Activated CD4-positive, alpha-beta memory T cell treated with anti-CD3 and anti-CD28 coated beads for 36 hours (primary cell): ENCODE results near the gene ARHGAP11A. TPM values are rescaled to one million over a fixed set of nuclear protein-coding genes. Genes with fewer than 3 reads are reported as not detected.
A peak's percentile ranks its signal among the peaks of the same experiment; 100 is the strongest.
"Not testable (repeated sequence)": the region's sequence is repeated elsewhere in the genome, so short reads cannot be mapped to it uniquely, and the experiment has no call there.

Experiments
- CTCF ChIA-PET: fragments of 350-600 bp; sonication (Branson Sonifier 250); formaldehyde crosslinking; loops from one replicate; lab custom pipeline; 2021; ENCODE audit warnings: antibody characterized with exemption, inconsistent platforms; lab: Charles Lee
- POLR2A ChIA-PET: fragments of 350-600 bp; sonication (Branson Sonifier 250); formaldehyde crosslinking; loops from one replicate; lab custom pipeline; 2021; ENCODE audit warnings: antibody characterized with exemption; lab: Charles Lee
- DNase-seq: peaks from one replicate; pipeline ENCODE4 v3.0.0-alpha.2; 2020
- H3K27ac Mint-ChIP-seq: one replicate; pipeline ENCODE4 v1.8.0; 2021; ENCODE audit warnings: mixed read lengths
- H3K27me3 Mint-ChIP-seq: one replicate; pipeline ENCODE4 v1.8.0; 2021; ENCODE audit warnings: mixed read lengths
- H3K36me3 Mint-ChIP-seq: one replicate; pipeline ENCODE4 v1.8.0; 2021; ENCODE audit warnings: mixed read lengths
- H3K4me1 Mint-ChIP-seq: one replicate; pipeline ENCODE4 v1.8.0; 2021; ENCODE audit warnings: low read depth, mixed read lengths
- H3K4me3 Mint-ChIP-seq: one replicate; pipeline ENCODE4 v1.8.0; 2021; ENCODE audit warnings: mild to moderate bottlenecking, mixed read lengths
- H3K9me3 Mint-ChIP-seq: one replicate; pipeline ENCODE4 v1.8.0; 2021; ENCODE audit warnings: mixed read lengths
- intact Hi-C: fragments of 100-400 bp; cut with micrococcal nuclease; formaldehyde crosslinking; loops from one replicate; pipeline ENCODE4 v1.15.1; 2023
- total RNA-seq, 2 experiments: library from RNA; stranded (reverse); gene quantifications; one replicate each; pipeline ENCODE4 v1.2.3, GENCODE V29; 2021

ARHGAP11A gene, protein sequence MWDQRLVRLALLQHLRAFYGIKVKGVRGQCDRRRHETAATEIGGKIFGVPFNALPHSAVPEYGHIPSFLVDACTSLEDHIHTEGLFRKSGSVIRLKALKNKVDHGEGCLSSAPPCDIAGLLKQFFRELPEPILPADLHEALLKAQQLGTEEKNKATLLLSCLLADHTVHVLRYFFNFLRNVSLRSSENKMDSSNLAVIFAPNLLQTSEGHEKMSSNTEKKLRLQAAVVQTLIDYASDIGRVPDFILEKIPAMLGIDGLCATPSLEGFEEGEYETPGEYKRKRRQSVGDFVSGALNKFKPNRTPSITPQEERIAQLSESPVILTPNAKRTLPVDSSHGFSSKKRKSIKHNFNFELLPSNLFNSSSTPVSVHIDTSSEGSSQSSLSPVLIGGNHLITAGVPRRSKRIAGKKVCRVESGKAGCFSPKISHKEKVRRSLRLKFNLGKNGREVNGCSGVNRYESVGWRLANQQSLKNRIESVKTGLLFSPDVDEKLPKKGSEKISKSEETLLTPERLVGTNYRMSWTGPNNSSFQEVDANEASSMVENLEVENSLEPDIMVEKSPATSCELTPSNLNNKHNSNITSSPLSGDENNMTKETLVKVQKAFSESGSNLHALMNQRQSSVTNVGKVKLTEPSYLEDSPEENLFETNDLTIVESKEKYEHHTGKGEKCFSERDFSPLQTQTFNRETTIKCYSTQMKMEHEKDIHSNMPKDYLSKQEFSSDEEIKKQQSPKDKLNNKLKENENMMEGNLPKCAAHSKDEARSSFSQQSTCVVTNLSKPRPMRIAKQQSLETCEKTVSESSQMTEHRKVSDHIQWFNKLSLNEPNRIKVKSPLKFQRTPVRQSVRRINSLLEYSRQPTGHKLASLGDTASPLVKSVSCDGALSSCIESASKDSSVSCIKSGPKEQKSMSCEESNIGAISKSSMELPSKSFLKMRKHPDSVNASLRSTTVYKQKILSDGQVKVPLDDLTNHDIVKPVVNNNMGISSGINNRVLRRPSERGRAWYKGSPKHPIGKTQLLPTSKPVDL
- total RNA-seq: 100 to 1,000 TPM; 112 to 122 TPM

DNA sequence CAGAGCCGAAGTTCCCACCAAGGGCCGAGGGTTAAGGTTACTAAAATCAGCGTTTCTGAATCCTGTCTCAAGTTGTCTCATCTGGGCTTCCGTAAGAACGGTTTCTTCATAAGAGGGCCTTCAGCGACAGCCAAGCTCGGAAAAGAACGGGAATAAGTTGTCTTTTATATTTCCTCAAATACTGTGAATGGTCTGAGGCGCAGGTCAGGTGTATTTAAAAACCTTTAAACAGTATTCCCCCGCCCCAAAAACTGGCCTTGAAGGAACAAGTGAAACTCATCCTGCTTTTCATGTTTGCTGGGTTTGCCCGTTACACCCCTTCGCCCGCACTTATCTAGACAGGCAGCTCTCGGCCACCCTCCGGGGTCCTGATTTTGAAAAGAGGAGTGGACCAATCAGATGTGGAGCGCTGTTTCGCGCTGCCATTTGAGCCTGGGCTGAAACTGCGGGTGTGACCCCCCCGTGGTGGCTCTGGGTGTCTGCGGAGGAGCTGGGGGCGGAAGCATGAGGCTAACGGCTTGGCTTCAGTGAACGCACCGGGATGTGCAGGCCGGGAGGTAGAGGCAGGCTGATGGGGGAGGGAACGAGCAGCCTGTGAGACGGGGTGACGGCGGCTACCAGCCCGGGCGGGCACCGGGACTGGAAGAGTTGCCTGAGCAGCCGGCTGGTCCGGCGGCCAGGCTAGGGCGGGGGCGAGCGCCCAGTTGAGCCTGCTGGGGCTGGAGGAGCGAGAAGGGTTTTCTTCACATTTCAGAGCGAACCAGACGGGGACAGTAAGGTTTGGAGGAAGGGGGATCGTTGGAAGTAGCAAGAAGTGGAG is at the start of gene ARHGAP11A:
TSS of gene ARHGAP11A (plus strand) at position 454 of the 820 bp plus-strand sequence. CDS start 708 bp downstream, outside the sequence.
- peaks cover 14% of the 10 kb centered on the region for H3K4me1 Mint-ChIP-seq
- POLR2A ChIA-PET: not testable (repeated sequence)

DNA sequence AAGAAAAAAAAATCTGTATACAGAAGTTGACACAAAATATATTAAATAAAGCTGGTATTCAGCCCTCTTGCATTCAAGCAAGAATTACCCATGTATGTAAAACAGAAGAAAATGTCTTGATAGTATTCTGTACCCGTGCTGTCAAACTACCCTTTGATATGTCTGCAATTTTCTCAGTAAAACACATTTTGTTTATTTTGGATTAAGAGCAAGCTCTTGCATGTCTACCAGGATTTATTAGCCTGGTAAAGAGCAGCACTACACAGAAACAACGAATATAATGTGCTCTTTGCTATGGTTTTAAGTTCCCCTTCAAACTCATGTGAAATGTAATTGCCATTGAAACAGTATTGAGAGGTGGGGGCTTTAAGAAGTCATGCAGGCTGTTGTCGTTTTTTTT is 46.3 kb upstream of the ARHGAP11A start:
- intact Hi-C loops: not testable (repeated sequence)

More for the DNA sequence above, at the start of gene ARHGAP11A:
- Mint-ChIP-seq H3K36me3 (peaks cover 20% of the 10 kb centered on the region), H3K27ac (peak within 1 kb of the TSS; percentile 93), H3K4me3 (peak within 1 kb of the TSS; percentile 88)
- CTCF ChIA-PET, H3K27me3 Mint-ChIP-seq, H3K9me3 Mint-ChIP-seq, intact Hi-C loops: not testable (repeated sequence)
- peak; percentile 94 for DNase-seq

DNA sequence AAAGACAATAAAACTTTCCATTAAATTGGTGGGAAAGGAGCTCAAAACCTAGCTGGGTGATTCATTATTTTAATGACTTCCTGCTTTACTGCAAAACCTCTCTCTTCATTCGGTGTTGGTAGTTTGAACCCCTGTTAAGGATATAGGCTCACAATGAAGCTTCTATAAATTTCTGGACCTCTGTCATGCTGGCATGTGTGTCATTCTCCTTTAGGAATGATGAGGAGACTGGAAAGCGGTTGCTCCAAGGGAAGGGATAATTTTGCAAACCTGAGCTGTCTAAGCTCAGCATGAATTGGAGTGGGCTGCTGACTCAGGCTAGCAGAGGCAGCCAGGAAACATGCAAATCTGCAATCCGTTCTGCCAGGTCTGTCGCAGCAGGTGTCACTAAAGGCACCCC is 36.8 kb upstream of the ARHGAP11A start:
- H3K9me3 Mint-ChIP-seq, intact Hi-C loops, H3K27me3 Mint-ChIP-seq, CTCF ChIA-PET, H3K36me3 Mint-ChIP-seq, H3K4me1 Mint-ChIP-seq, H3K27ac Mint-ChIP-seq, DNase-seq, H3K4me3 Mint-ChIP-seq, POLR2A ChIA-PET: not testable (repeated sequence)

More for the DNA sequence above, 46.3 kb upstream of the ARHGAP11A start:
- H3K4me3 Mint-ChIP-seq, H3K36me3 Mint-ChIP-seq, H3K4me1 Mint-ChIP-seq, CTCF ChIA-PET, H3K27ac Mint-ChIP-seq, H3K9me3 Mint-ChIP-seq, POLR2A ChIA-PET, DNase-seq, H3K27me3 Mint-ChIP-seq: not testable (repeated sequence)

DNA sequence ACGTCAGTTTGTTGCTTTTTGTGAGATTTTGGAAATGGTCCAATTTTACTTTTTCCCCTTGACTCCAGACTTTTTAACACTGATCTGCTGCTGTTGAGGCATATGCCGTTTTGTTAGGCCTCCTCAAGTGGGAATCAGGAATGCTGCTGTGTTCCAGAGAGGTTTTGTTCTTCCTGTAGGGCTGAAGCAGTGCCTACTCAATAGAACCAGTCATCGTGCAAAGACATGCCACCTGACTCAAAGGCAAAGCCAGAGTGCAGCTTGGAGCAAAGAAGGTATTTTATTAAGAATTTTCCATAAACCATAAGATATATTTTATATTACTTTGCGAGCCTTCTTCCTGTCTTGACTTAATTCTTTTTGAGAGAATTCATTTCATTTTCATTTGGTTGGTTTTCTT is 29.5 kb upstream of the ARHGAP11A start:
- intact Hi-C loops, H3K36me3 Mint-ChIP-seq, DNase-seq, H3K27ac Mint-ChIP-seq, CTCF ChIA-PET, POLR2A ChIA-PET, H3K9me3 Mint-ChIP-seq, H3K4me3 Mint-ChIP-seq, H3K4me1 Mint-ChIP-seq, H3K27me3 Mint-ChIP-seq: not testable (repeated sequence)

DNA sequence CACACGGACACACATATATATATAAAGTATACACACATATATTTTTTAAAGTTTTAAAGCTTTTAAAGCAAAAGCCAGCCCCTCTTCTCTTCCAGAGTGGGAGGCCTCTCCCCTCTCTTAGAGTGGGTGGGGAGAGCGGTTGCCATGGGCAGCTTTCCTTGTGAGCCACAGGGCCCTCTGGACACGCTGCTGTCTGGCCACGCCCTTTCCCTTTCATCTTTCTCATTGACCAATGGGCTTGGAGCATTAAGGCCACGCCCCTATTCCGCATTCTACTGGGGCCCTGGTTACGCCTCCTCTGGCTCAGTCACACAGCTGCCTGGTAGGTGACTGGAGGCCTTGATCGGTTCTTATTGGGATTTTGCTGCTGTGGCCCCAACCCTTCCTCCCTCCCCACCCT is 22.2 kb upstream of the ARHGAP11A start, which contains the start of gene GOLGA8N:
TSS of gene GOLGA8N (plus strand) at position 306 of the 400 bp plus-strand sequence.
- H3K27ac Mint-ChIP-seq, POLR2A ChIA-PET, H3K27me3 Mint-ChIP-seq, DNase-seq, H3K9me3 Mint-ChIP-seq, H3K4me1 Mint-ChIP-seq, H3K36me3 Mint-ChIP-seq, intact Hi-C loops, H3K4me3 Mint-ChIP-seq, CTCF ChIA-PET: not testable (repeated sequence)

DNA sequence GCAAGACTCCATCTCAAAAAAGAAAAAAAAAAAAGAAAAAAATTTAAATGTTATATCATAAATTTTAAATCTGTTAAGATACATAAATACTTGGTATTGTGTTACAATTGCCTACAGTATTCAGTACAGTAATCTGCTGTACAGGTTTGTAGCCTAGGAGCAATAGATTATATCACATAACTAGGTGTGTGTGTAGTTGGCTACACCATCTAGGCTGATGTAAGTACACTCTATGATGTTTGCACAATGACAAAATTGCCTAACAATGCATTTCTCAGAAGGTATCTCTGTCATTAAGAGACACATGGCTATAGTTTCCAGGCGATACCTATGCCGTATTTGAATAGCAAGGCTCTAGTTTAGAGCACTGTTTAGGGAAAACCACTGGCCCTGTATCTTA is 5.8 kb upstream of the ARHGAP11A start:
- CTCF ChIA-PET, H3K9me3 Mint-ChIP-seq, H3K4me1 Mint-ChIP-seq, intact Hi-C loops, H3K27ac Mint-ChIP-seq, H3K36me3 Mint-ChIP-seq, H3K27me3 Mint-ChIP-seq, DNase-seq, H3K4me3 Mint-ChIP-seq, POLR2A ChIA-PET: not testable (repeated sequence)

DNA sequence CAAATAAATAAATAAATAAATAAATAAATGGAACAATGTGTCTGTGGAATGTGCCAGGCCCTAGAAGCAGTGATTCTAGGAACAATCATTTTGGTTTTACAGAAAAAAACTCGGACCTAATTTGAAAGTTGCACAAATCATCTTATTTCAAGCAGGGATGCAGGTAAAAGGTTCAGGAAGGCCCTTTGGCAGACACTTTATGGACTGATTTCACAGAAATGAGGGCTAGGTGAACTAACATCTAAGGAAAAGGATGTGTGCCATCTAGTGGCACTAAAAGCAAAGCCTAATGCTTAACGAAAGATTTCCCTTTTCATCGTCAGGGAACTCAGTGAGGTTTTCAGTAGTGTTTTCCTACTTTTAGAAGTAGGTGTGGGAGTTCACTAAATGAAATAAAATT is 4.6 kb upstream of the ARHGAP11A start:
- POLR2A ChIA-PET, H3K27ac Mint-ChIP-seq, H3K27me3 Mint-ChIP-seq, H3K36me3 Mint-ChIP-seq, CTCF ChIA-PET, H3K4me3 Mint-ChIP-seq, DNase-seq, intact Hi-C loops, H3K4me1 Mint-ChIP-seq, H3K9me3 Mint-ChIP-seq: not testable (repeated sequence)

DNA sequence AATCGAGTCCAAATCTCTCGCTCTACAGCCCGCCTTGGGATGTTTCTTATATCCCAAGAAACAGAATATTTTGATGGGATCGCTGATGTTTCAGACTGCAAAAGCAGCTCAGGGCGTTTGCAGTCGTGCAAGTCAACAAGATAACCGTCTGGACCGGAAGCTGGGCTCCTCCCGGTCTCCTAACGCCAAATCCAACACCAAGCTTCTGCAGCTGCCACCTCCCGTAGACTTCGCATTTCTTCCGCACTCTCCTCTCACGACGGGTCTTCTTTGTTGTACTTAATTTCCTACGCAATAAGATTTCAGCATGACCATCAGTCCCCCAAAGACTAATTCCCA is 623 bp upstream of the ARHGAP11A start:
- H3K9me3 Mint-ChIP-seq, CTCF ChIA-PET, intact Hi-C loops, H3K27me3 Mint-ChIP-seq, POLR2A ChIA-PET: not testable (repeated sequence)
- Mint-ChIP-seq H3K27ac (peak overlapping the region; percentile 92), H3K36me3 (peaks cover 19% of the 10 kb centered on the region), H3K4me3 (peak overlapping the region; percentile 88), H3K4me1 (peaks cover 14% of the 10 kb centered on the region)
- peak; percentile 57 for DNase-seq

DNA sequence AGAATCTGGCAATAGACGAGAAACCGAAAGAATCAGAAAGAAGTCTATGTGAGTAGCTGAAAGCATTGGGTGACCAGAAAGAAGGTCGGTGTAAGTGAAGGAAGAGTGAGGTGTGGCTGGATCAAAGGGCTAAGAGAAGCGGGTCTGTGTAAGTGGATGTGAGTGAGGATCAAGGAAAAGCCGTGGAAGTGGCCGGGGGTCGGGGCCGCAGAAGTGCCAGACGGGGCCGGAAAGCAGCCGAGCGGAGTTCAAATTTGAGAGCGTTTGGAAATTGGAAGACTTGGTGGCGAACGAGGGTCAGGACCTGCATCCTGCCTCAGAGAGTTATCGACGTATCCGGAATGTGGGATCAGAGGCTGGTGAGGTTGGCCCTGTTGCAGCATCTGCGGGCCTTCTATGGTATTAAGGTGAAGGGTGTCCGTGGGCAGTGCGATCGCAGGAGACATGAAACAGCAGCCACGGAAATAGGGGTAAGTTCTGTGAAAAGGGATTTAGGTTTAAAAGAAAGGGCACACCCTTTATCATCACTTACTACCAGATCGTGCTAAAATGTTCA is 645 bp downstream of the ARHGAP11A start:
- intact Hi-C loops, H3K9me3 Mint-ChIP-seq, CTCF ChIA-PET, POLR2A ChIA-PET, H3K27me3 Mint-ChIP-seq: not testable (repeated sequence)
- peak overlapping the region; percentile 92 for H3K27ac Mint-ChIP-seq
- H3K4me3 Mint-ChIP-seq: peak overlapping the region; percentile 88
- peaks cover 23% of the 10 kb centered on the region for H3K36me3 Mint-ChIP-seq
- H3K4me1 Mint-ChIP-seq: peaks cover 14% of the 10 kb centered on the region
- DNase-seq: peak; percentile 35

DNA sequence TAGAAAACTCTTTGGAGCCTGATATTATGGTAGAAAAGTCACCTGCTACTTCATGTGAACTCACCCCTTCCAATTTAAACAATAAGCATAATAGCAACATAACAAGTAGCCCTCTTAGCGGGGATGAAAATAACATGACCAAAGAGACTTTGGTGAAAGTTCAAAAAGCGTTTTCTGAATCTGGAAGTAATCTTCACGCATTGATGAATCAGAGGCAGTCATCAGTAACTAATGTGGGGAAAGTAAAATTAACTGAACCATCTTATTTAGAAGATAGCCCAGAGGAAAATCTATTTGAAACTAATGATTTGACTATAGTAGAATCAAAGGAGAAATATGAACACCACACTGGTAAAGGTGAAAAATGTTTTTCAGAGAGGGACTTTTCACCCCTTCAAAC is 21.1 kb downstream of the ARHGAP11A start:
- no peak overlapping the region for H3K27ac Mint-ChIP-seq
- ChIA-PET POLR2A (no interaction called here), CTCF (no interaction called here)
- no peak for DNase-seq
- intact Hi-C loops: no loop called here
- no peaks in the 10 kb centered on the region for H3K27me3 Mint-ChIP-seq
- no peaks in the 10 kb centered on the region for H3K9me3 Mint-ChIP-seq
- H3K36me3 Mint-ChIP-seq: peaks cover 50% of the 10 kb centered on the region
- no peak overlapping the region for H3K4me3 Mint-ChIP-seq
- no peaks in the 10 kb centered on the region for H3K4me1 Mint-ChIP-seq

DNA sequence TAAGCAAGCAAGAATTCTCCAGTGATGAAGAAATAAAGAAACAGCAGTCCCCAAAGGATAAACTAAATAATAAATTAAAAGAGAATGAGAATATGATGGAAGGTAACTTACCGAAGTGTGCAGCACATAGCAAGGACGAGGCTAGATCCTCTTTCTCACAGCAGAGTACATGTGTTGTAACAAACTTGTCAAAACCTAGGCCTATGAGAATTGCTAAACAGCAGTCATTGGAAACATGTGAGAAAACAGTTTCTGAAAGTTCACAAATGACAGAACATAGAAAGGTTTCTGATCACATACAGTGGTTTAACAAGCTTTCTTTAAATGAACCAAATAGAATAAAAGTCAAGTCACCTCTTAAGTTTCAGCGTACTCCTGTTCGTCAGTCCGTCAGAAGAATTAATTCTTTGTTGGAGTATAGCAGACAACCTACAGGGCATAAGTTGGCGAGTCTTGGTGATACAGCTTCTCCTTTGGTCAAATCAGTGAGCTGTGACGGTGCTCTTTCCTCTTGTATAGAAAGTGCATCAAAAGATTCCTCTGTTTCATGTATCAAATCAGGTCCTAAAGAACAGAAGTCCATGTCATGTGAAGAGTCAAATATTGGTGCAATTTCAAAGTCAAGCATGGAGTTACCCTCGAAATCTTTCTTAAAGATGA is 21.7 kb downstream of the ARHGAP11A start:
- Mint-ChIP-seq H3K4me1 (no peaks in the 10 kb centered on the region), H3K4me3 (no peak overlapping the region), H3K27me3 (no peaks in the 10 kb centered on the region), H3K27ac (no peak overlapping the region), H3K9me3 (no peaks in the 10 kb centered on the region), H3K36me3 (peaks cover 49% of the 10 kb centered on the region)
- intact Hi-C loops: no loop called here
- DNase-seq: no peak
- ChIA-PET POLR2A (no interaction called here), CTCF (interaction anchor here (1.2 kb wide), 1 partner anchor 25 kb away, joined by 3 read pairs; no protein-coding TSS in a partner anchor)
